Stimulated activated CD8-positive, alpha-beta memory T cell treated with anti-CD3 and anti-CD28 coated beads, Interleukin-12 subunit alpha, Interleukin-12 subunit beta, amount 100 ng/mL, for 1 hour (primary cell): ENCODE data around the gene PRKAR1B.
"Not testable (repeated sequence)": the region's sequence is repeated elsewhere in the genome, so short reads cannot be mapped to it uniquely, and the experiment has no call there.

ENCODE experiments used
- DNase-seq: peaks from one replicate; pipeline ENCODE4 v3.0.0-alpha.2; 2020; ENCODE audit warnings: low read depth

Gene PRKAR1B

GRCh38 chr7:644381-645305 lies 82.4 kb downstream of the PRKAR1B start:
- no peak for DNase-seq

GRCh38 chr7:641966-642365 lies 85.1 kb downstream of the PRKAR1B start:
- DNase-seq = no peak

GRCh38 chr7:641269-641671 lies 85.8 kb downstream of the PRKAR1B start:
- DNase-seq = no peak

GRCh38 chr7:638256-639011 lies 88.6 kb downstream of the PRKAR1B start:
- no peak for DNase-seq

GRCh38 chr7:637826-638225 lies 89.3 kb downstream of the PRKAR1B start:
- DNase-seq = no peak

GRCh38 chr7:636396-636795 lies 90.7 kb downstream of the PRKAR1B start:
- DNase-seq = no peak

GRCh38 chr7:635687-636382 lies 91.2 kb downstream of the PRKAR1B start:
- not testable (repeated sequence) for DNase-seq

- DNase-seq = no peak
Measured at GRCh38 chr7:635227-635626, 91.9 kb downstream of the PRKAR1B start.

- DNase-seq = no peak
Measured at GRCh38 chr7:633381-634018, 93.6 kb downstream of the PRKAR1B start.

- DNase-seq = no peak
Measured at GRCh38 chr7:632831-633210, 94.3 kb downstream of the PRKAR1B start.

- no peak for DNase-seq
Measured at GRCh38 chr7:631964-632830, 94.9 kb downstream of the PRKAR1B start.

- no peak for DNase-seq
Measured at GRCh38 chr7:631291-631711, 95.8 kb downstream of the PRKAR1B start.

- no peak for DNase-seq
Measured at GRCh38 chr7:630539-630938, 96.5 kb downstream of the PRKAR1B start.

- no peak for DNase-seq
Measured at GRCh38 chr7:630111-630511, 97.0 kb downstream of the PRKAR1B start.

- DNase-seq = no peak
Measured at GRCh38 chr7:628826-629225, 98.3 kb downstream of the PRKAR1B start.

- no peak for DNase-seq
Measured at GRCh38 chr7:628402-628763, 98.7 kb downstream of the PRKAR1B start.

GRCh38 chr7:627661-628401 lies 99.2 kb downstream of the PRKAR1B start:
- no peak for DNase-seq

GRCh38 chr7:625376-625971 lies 101.6 kb downstream of the PRKAR1B start:
- DNase-seq = no peak

GRCh38 chr7:623464-623863 lies 103.6 kb downstream of the PRKAR1B start:
- DNase-seq = no peak
